IMR-90 (cell line): ENCODE measurements around the gene CYB5RL. TPM values are rescaled to one million over a fixed set of nuclear protein-coding genes. Genes with fewer than 3 reads are reported as not detected.

Experiments
- ATAC-seq: fragments of 200-7000 bp; cut with Tn5 transposase; 2 replicates; pipeline ENCODE4 v1.9.1; 2020; ENCODE audit warnings: low read depth, mild to moderate bottlenecking, moderate library complexity
- BruUV-seq: library from RNA; stranded (reverse); fragments of 400-500 nt; replicated peaks from 2 replicates; lab custom pipeline; 2021; lab: Mats Ljungman, UMichigan
- CTCF ChIA-PET: fragments of 300-600 bp; formaldehyde crosslinking; extraction: SDS; loops from one replicate; lab custom pipeline; 2021; ENCODE audit warnings: antibody characterized with exemption; lab: Yijun Ruan, JAX
- POLR2A ChIA-PET: fragments of 300-600 bp; sonication (Branson Sonifier 250); formaldehyde crosslinking; loops from one replicate; lab custom pipeline; 2022; ENCODE audit warnings: antibody characterized with exemption; ENCODE audit not compliant: unreplicated experiment; lab: Charles Lee
- DNase-seq: peaks from one replicate; pipeline ENCODE4 v3.0.0; 2013
- H2AFZ ChIP-seq: replicated peaks from 2 replicates; pipeline ENCODE3; 2013; ENCODE audit warnings: low read length, mild to moderate bottlenecking; ENCODE audit not compliant: poor library complexity
- H2AK5ac ChIP-seq: 2 replicates; pipeline ENCODE4 v1.6.1; 2013; ENCODE audit warnings: low read depth, low read length, inconsistent platforms
- H2AK9ac ChIP-seq: replicated peaks from 2 replicates; pipeline ENCODE3; 2013; ENCODE audit warnings: mild to moderate bottlenecking, low read depth, low read length, moderate library complexity; ENCODE audit not compliant: poor library complexity
- H2BK120ac ChIP-seq: 2 replicates; pipeline ENCODE4 v1.6.1; 2013; ENCODE audit warnings: low read depth, low read length, inconsistent platforms
- H2BK15ac ChIP-seq: 3 replicates; pipeline ENCODE4 v1.6.1; 2013; ENCODE audit warnings: low read depth, low read length, inconsistent platforms
- H2BK20ac ChIP-seq: 2 replicates; pipeline ENCODE4 v1.6.1; 2013; ENCODE audit warnings: low read depth, mild to moderate bottlenecking, inconsistent platforms, low read length, moderate library complexity
- H2BK5ac ChIP-seq: 2 replicates; pipeline ENCODE4 v1.6.1; 2013; ENCODE audit warnings: mild to moderate bottlenecking, low read depth, low read length, inconsistent platforms; ENCODE audit not compliant: poor library complexity, severe bottlenecking
- H3K14ac ChIP-seq: replicated peaks from 2 replicates; pipeline ENCODE4 v1.6.1; 2013; ENCODE audit warnings: low read depth, low read length, inconsistent platforms
- H3K18ac ChIP-seq: 2 replicates; pipeline ENCODE4 v1.6.1; 2013; ENCODE audit warnings: low read depth, low read length, control low read depth
- H3K23ac ChIP-seq: 2 replicates; pipeline ENCODE4 v1.6.1; 2013; ENCODE audit warnings: low read depth, low read length, inconsistent platforms
- H3K27ac ChIP-seq: 2 replicates; pipeline ENCODE4 v1.5.1; 2013; ENCODE audit warnings: mild to moderate bottlenecking, control low read depth, low read length; ENCODE audit not compliant: insufficient read depth
- H3K27me3 ChIP-seq: 2 replicates; pipeline ENCODE4 v1.6.1; 2013; ENCODE audit warnings: low read length; ENCODE audit not compliant: control insufficient read depth, insufficient read depth
- H3K36me3 ChIP-seq: 2 replicates; pipeline ENCODE4 v1.6.1; 2013; ENCODE audit warnings: low read length, mixed read lengths; ENCODE audit not compliant: control insufficient read depth, insufficient read depth
- H3K4ac ChIP-seq: 2 replicates; pipeline ENCODE4 v1.6.1; 2013; ENCODE audit warnings: low read depth, low read length, inconsistent platforms
- H3K4me1 ChIP-seq: 2 replicates; pipeline ENCODE4 v1.6.1; 2013; ENCODE audit warnings: low read length, mixed read lengths; ENCODE audit not compliant: control insufficient read depth, insufficient read depth
- H3K4me2 ChIP-seq: 2 replicates; pipeline ENCODE4 v1.6.1; 2013; ENCODE audit warnings: low read depth, mild to moderate bottlenecking, control low read depth, low read length, moderate library complexity
- H3K4me3 ChIP-seq: 2 replicates; pipeline ENCODE4 v1.5.1; 2013; ENCODE audit warnings: low read depth, mild to moderate bottlenecking, control low read depth, low read length, moderate library complexity; ENCODE audit not compliant: insufficient read depth
- H3K56ac ChIP-seq: 2 replicates; pipeline ENCODE4 v1.6.1; 2013; ENCODE audit warnings: low read length, inconsistent platforms; ENCODE audit not compliant: insufficient read depth; ENCODE audit errors: extremely low read depth
- H3K79me1 ChIP-seq, 2 experiments: 2 replicates each; pipeline ENCODE4 v1.6.1; 2013; ENCODE audit warnings: low read length in 2 of 2, inconsistent platforms in 1 of 2, low read depth in 1 of 2
- H3K9ac ChIP-seq: 2 replicates; pipeline ENCODE4 v1.6.1; 2013; ENCODE audit warnings: low read depth, low read length, control low read depth
- H3K9me1 ChIP-seq: 2 replicates; pipeline ENCODE4 v1.6.1; 2013; ENCODE audit warnings: low read length, inconsistent platforms; ENCODE audit not compliant: insufficient read depth
- H3K9me3 ChIP-seq: 2 replicates; pipeline ENCODE4 v1.6.1; 2013; ENCODE audit warnings: low read length; ENCODE audit not compliant: control insufficient read depth, insufficient read depth
- H4K20me1 ChIP-seq: 2 replicates; pipeline ENCODE4 v1.6.1; 2013; ENCODE audit warnings: low read length, inconsistent platforms; ENCODE audit not compliant: insufficient read depth
- H4K5ac ChIP-seq: 2 replicates; pipeline ENCODE4 v1.6.1; 2013; ENCODE audit warnings: mild to moderate bottlenecking, low read depth, low read length, control low read depth
- H4K8ac ChIP-seq, 2 experiments: 2 replicates each; pipeline ENCODE4 v1.6.1; 2013; ENCODE audit warnings: low read depth in 2 of 2, low read length in 2 of 2, control low read depth in 1 of 2, inconsistent platforms in 1 of 2
- H4K91ac ChIP-seq: 2 replicates; pipeline ENCODE4 v1.6.1; 2013; ENCODE audit warnings: low read depth, low read length, inconsistent platforms; ENCODE audit not compliant: insufficient read depth
- BHLHE40 ChIP-seq: fragments of 150-350 bp; IDR thresholded peaks from 2 replicates; pipeline ENCODE4 v1.6.1; 2016; ENCODE audit warnings: mild to moderate bottlenecking, low read depth, low read length
- CEBPB ChIP-seq: IDR thresholded peaks from 2 replicates; pipeline ENCODE4 v1.6.1; 2012; ENCODE audit warnings: low read depth, low read length, improper control_type of control experiment
- CHD1 ChIP-seq: IDR thresholded peaks from 2 replicates; pipeline ENCODE4 v1.6.1; 2012; ENCODE audit warnings: low read depth, low read length, improper control_type of control experiment
- CTCF ChIP-seq: conservative IDR thresholded peaks from 2 replicates; pipeline ENCODE4 v1.5.1; 2012; ENCODE audit warnings: mild to moderate bottlenecking, low read depth, low read length, improper control_type of control experiment
- ELK1 ChIP-seq: fragments of 150-350 bp; IDR thresholded peaks from 2 replicates; pipeline ENCODE4 v1.6.1; 2016; ENCODE audit warnings: low read depth, mild to moderate bottlenecking, low read length, moderate library complexity, borderline replicate concordance
- FOS ChIP-seq: fragments of 150-350 bp; IDR thresholded peaks from 2 replicates; pipeline ENCODE4 v1.6.1; 2016; ENCODE audit warnings: low read depth, low read length
- MAFK ChIP-seq: IDR thresholded peaks from 2 replicates; pipeline ENCODE4 v1.6.1; 2012; ENCODE audit warnings: low read depth, low read length, improper control_type of control experiment
- MAZ ChIP-seq: IDR thresholded peaks from 2 replicates; pipeline ENCODE4 v1.6.1; 2012; ENCODE audit warnings: low read depth, mild to moderate bottlenecking, low read length, improper control_type of control experiment, moderate library complexity, borderline replicate concordance
- MXI1 ChIP-seq: IDR thresholded peaks from 2 replicates; pipeline ENCODE4 v1.6.1; 2012; ENCODE audit warnings: low read depth, mild to moderate bottlenecking, low read length, moderate library complexity, borderline replicate concordance
- NFE2L2 ChIP-seq: fragments of 150-350 bp; IDR thresholded peaks from 2 replicates; pipeline ENCODE4 v1.6.1; 2016; ENCODE audit warnings: low read depth, mild to moderate bottlenecking, low read length
- POLR2A ChIP-seq: IDR thresholded peaks from 2 replicates; pipeline ENCODE4 v1.6.1; 2012; ENCODE audit warnings: mild to moderate bottlenecking, low read depth, low read length
- RAD21 ChIP-seq: IDR thresholded peaks from 2 replicates; pipeline ENCODE4 v1.6.1; 2012; ENCODE audit warnings: low read length, improper control_type of control experiment
- RCOR1 ChIP-seq: IDR thresholded peaks from 2 replicates; pipeline ENCODE4 v1.6.1; 2012; ENCODE audit warnings: mild to moderate bottlenecking, low read length, improper control_type of control experiment; ENCODE audit not compliant: insufficient replicate concordance
- RFX5 ChIP-seq: IDR thresholded peaks from 2 replicates; pipeline ENCODE4 v1.8.0; 2012; ENCODE audit warnings: low read depth, mild to moderate bottlenecking, low read length, moderate library complexity
- SMC3 ChIP-seq: fragments of 150-350 bp; IDR thresholded peaks from 2 replicates; pipeline ENCODE4 v1.6.1; 2016; ENCODE audit warnings: low read depth, mild to moderate bottlenecking, antibody characterized with exemption, low read length, moderate library complexity
- USF2 ChIP-seq: fragments of 150-350 bp; IDR thresholded peaks from 2 replicates; pipeline ENCODE4 v1.6.1; 2017; ENCODE audit warnings: mild to moderate bottlenecking, antibody characterized with exemption, low read length, low read depth
- whole genome bisulfite sequencing, 2 experiments: methylation state at CpG; one replicate each; pipeline versions ENCODE4 v1.1.5 to v1.1.7; 2013; ENCODE audit warnings: missing lambda C conversion rate in 2 of 2; ENCODE audit not compliant: insufficient read length in 1 of 2; ENCODE audit errors: extremely low coverage in 2 of 2; 5-methylcytosine and 5-hydroxymethylcytosine counted together
- dilution Hi-C: fragments of 300-500 bp; cut with HindIII; formaldehyde crosslinking; loops from one replicate; pipeline ENCODE4 v1.14.3; 2018; ENCODE audit warnings: low sequenced_read_pairs; ENCODE audit not compliant: unreplicated experiment
- in situ Hi-C: fragments of 300-500 bp; cut with MboI; formaldehyde crosslinking; loops from 3 replicates; pipeline ENCODE4 v1.14.3; 2019; ENCODE audit warnings: low sequenced_read_pairs, inconsistent platforms, mixed read lengths
- intact Hi-C: fragments of 100-400 bp; cut with micrococcal nuclease; formaldehyde crosslinking; loops from 2 replicates; pipeline ENCODE4 v1.10.0; 2022
- polyA plus RNA-seq, 3 experiments: library from polyadenylated mRNA; depleted of rRNA; stranded (reverse); fragments of >200 nt; gene quantifications; 2 replicates each; pipeline ENCODE4 v1.2.3, GENCODE V29; 2012; ENCODE audit warnings: low replicate concordance in 1 of 3
- total RNA-seq: library from RNA; depleted of rRNA; stranded (reverse); fragments of >200 nt; gene quantifications from 2 replicates; pipeline ENCODE4 v1.2.3, GENCODE V29; 2012

CYB5RL gene
- total and polyA plus RNA-seq, 2 of the 4 experiments (the other 2 are of a cell fraction): 3.8 to 4.3 TPM

- in situ Hi-C loops: loop anchor here (25.0 kb wide), 1 partner anchor 351 kb away; no protein-coding TSS in a partner anchor
- intact Hi-C loops: no loop called here
- dilution Hi-C loops: no loop called here
- no peak overlapping the region for H4K91ac ChIP-seq
- TF ChIP-seq CEBPB: no peak
- TF ChIP-seq MAFK: no peak
- no peak for TF ChIP-seq RCOR1
- no peak for TF ChIP-seq SMC3
- TF ChIP-seq RAD21: no peak
- no peak for TF ChIP-seq MXI1
- no peak for TF ChIP-seq USF2
- TF ChIP-seq CTCF: no peak
- no peak for TF ChIP-seq RFX5
- TF ChIP-seq MAZ: no peak
- TF ChIP-seq NFE2L2: no peak
- TF ChIP-seq ELK1: no peak
- TF ChIP-seq CHD1: no peak
- TF ChIP-seq FOS: no peak
- no peak for TF ChIP-seq POLR2A
- TF ChIP-seq BHLHE40: no peak
- no peaks in the 10 kb centered on the region for H3K9me3 ChIP-seq
- no peak overlapping the region for H3K27ac ChIP-seq
- ChIA-PET POLR2A (no interaction called here), CTCF (no interaction called here)
- no peak overlapping the region for H4K5ac ChIP-seq
- H3K23ac ChIP-seq: no peak overlapping the region
- no peak overlapping the region for H3K14ac ChIP-seq
- no TSS peak for BruUV-seq
- H3K79me1 ChIP-seq: peaks cover 4 to 6% of the 10 kb centered on the region in 2 experiments; a peak in 2 of 4 replicates
- no peak overlapping the region for H2BK5ac ChIP-seq
- no peak overlapping the region for H2AFZ ChIP-seq
- ATAC-seq (no peak), DNase-seq (no peak)
- no peak overlapping the region for H3K4me2 ChIP-seq
- no CpG with 5 or more reads among the region's 1 CpG for WGBS, 2 experiments
- no peak overlapping the region for H3K9ac ChIP-seq
- no peak overlapping the region for H2BK120ac ChIP-seq
- no peak overlapping the region for H4K8ac ChIP-seq
- H2BK20ac ChIP-seq: no peak overlapping the region
- H3K27me3 ChIP-seq: no peaks in the 10 kb centered on the region
- H2AK5ac ChIP-seq: no peak overlapping the region
- H3K18ac ChIP-seq: no peak overlapping the region
- H4K20me1 ChIP-seq: peaks cover 2% of the 10 kb centered on the region; the same call in 1 of the 2 replicates
- H3K56ac ChIP-seq: no peak overlapping the region
- H2BK15ac ChIP-seq: no peak overlapping the region
- no peak overlapping the region for H3K4me3 ChIP-seq
- no peak overlapping the region for H3K4ac ChIP-seq
- no peak overlapping the region for H2AK9ac ChIP-seq
- H3K4me1 ChIP-seq: no peaks in the 10 kb centered on the region
- 0 out of 2 replicates have a peak, but pooled peaks cover 6% of the 10 kb centered on the region for H3K9me1 ChIP-seq
- peaks cover 71% of the 10 kb centered on the region for H3K36me3 ChIP-seq
Measured at GRCh38 chr1:54212872-54213271, 13.0 kb upstream of the CYB5RL start.
